Measurements from ENCODE around the gene GRID2.

GRCh38 chr4:93132631-93133030 lies 828.9 kb downstream of the GRID2 start:
- TF ChIP-seq, protein P1, sequence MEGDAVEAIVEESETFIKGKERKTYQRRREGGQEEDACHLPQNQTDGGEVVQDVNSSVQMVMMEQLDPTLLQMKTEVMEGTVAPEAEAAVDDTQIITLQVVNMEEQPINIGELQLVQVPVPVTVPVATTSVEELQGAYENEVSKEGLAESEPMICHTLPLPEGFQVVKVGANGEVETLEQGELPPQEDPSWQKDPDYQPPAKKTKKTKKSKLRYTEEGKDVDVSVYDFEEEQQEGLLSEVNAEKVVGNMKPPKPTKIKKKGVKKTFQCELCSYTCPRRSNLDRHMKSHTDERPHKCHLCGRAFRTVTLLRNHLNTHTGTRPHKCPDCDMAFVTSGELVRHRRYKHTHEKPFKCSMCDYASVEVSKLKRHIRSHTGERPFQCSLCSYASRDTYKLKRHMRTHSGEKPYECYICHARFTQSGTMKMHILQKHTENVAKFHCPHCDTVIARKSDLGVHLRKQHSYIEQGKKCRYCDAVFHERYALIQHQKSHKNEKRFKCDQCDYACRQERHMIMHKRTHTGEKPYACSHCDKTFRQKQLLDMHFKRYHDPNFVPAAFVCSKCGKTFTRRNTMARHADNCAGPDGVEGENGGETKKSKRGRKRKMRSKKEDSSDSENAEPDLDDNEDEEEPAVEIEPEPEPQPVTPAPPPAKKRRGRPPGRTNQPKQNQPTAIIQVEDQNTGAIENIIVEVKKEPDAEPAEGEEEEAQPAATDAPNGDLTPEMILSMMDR (IDR thresholded peaks at IDR 0.05): no peak
- TF ChIP-seq POLR2A (IDR thresholded peaks at IDR 0.05) (no peak), EP300 (IDR thresholded peaks at IDR 0.05) (no peak)

Measured in tibial nerve (tissue), 4 donors.